Lung microvascular endothelial cell (primary cell): ENCODE measurements around the gene PLIN3. TPM values are rescaled to one million over a fixed set of nuclear protein-coding genes. Genes with fewer than 3 reads are reported as not detected.
A peak's percentile ranks its signal among the peaks of the same experiment; 100 is the strongest.
"Not testable (repeated sequence)": the region's sequence is repeated elsewhere in the genome, so short reads cannot be mapped to it uniquely, and the experiment has no call there.

Experiments used
- DNase-seq, 2 donors: peaks; one replicate each; pipeline versions ENCODE4 v3.0.0 to v3.0.0-alpha.2; 2010; ENCODE audit warnings: low read depth in 2 of 2
- total RNA-seq: library from RNA; depleted of rRNA; stranded (reverse); fragments of >200 nt; gene quantifications from 2 replicates; pipeline ENCODE4 v1.2.1, GENCODE V29; 2014

Gene PLIN3
- total RNA-seq, 1 donor from 2014 or later = 44.0 TPM

- DNase-seq = no peak
Observed at GRCh38 chr19:4814625-4815425, 52.6 kb downstream of the PLIN3 start.

- peak; percentile 75 to 84 for DNase-seq
Observed at GRCh38 chr19:4811328-4812131, 55.9 kb downstream of the PLIN3 start.

DNA sequence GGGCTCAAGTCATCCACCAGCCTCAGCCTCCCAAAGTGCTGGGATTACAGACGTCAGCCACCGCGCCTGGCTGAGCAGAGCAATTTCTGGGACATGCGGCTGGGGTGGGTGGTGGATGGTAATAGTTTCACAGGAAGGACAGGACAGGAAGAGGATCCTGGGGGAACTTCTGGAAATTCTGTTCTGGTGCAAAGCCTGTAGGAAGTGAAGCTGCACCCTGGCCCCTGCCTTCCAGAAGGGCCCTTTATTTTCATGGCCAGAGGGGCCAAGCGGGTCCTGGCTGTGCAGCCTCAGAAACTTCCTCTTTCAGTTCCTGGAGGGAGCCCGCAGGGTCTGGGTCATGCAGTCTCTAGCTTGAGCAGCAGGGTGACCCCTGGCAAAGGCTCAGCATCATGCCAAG, 60.3 kb downstream of the PLIN3 start:
- no peak for DNase-seq

DNA sequence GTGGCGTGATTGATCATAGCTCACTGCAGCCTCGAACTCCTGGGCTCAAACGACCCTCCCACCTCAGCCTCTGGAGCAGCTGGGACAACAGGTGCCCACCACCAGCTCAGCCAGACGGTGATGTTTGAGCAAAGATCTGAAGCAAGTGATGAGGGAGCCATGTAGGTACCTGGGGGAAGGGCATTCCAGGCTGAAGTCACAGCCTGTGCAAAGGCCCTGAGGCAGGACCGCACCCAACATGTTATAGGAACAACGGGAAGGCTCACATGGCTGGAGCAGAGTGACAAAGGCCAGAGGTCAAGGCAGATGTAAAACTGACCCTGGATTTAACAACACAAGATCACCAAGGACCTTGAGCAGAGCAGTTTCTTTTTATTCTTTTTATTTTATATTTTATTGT, 61.1 kb downstream of the PLIN3 start:
- no peak for DNase-seq

DNA sequence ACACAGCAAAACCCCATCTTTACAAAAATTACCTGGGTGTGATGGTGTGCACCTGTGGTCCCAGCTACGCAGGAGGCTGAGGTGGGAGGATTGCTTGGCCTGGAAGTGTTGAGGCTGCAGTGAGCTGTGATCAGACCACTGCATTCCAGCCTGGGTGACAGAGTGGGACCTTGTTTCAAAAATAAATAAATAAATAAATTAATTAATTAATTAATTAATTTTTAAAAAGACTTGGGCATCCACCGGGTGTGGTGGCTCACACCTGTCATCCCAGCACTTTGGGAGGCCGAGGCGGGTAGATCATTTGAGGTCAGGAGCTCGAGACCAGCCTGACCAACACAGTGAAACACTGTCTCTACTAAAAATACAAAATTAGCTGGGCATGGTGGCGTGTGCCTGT, 62.3 kb downstream of the PLIN3 start:
- not testable (repeated sequence) for DNase-seq

GRCh38 chr19:4803736-4804695, 63.5 kb downstream of the PLIN3 start:
- peak; percentile 52 to 75 for DNase-seq

DNA sequence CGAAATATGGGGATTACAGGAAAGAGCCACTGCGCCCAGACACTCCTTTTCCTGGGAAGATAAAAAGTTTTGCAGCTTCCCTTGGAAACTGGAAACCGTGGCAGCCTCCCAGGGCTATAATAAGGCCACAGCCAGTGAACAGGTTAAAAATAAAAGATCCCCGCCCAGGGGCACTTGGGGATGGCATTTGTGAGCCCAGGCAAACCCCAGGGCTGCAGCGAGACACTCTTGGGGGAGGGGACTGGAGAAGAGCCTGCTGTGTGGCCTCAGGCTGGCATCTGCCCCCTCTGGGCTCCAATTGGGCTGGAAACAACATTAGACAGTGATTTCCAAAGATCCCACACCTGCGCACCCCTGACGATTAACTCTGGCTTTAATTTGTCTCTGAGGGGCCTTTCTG, 64.8 kb downstream of the PLIN3 start:
- DNase-seq = no peak

- DNase-seq = no peak
Observed at GRCh38 chr19:4801085-4801619, 66.3 kb downstream of the PLIN3 start.

- no peak for DNase-seq
Observed at GRCh38 chr19:4800591-4801081, 66.8 kb downstream of the PLIN3 start.

- DNase-seq = peak in 1 of 2 donors; percentile 19
Observed at GRCh38 chr19:4795400-4795799, 72.1 kb downstream of the PLIN3 start.

GRCh38 chr19:4794971-4795370, 72.5 kb downstream of the PLIN3 start:
- DNase-seq = no peak

DNA sequence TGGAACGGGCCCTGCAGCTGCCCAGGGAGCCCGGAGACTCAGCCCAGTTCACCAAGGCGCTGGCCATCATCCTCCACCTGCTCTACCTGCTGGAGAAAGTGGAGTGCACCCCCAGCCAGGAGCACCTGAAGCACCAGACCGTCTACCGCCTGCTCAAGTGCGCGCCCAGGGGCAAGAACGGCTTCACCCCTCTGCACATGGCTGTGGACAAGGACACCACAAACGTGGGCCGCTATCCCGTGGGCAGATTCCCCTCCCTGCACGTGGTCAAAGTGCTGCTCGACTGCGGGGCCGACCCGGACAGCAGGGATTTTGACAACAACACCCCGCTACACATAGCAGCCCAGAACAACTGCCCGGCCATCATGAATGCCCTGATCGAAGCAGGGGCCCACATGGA, 74.2 kb downstream of the PLIN3 start:
- DNase-seq = not testable (repeated sequence)

GRCh38 chr19:4792866-4793195, 74.6 kb downstream of the PLIN3 start:
- not testable (repeated sequence) for DNase-seq

GRCh38 chr19:4792019-4792865, 75.2 kb downstream of the PLIN3 start:
- DNase-seq = peak in 1 of 2 donors; percentile 23

- DNase-seq = peak; percentile 100
Observed at GRCh38 chr19:4791183-4792018, 76.1 kb downstream of the PLIN3 start, which contains the start of gene FEM1A. Gene FEM1A, plus strand, starts transcription at chr19:4791734. Its CDS starts 121 bp downstream, at chr19:4791855.
